Endodermal cell (in vitro differentiated cells): Measurements from ENCODE around the gene MSMB. TPM values are rescaled to one million over a fixed set of nuclear protein-coding genes. Genes with fewer than 3 reads are reported as not detected.
"Not testable (repeated sequence)": the region's sequence is repeated elsewhere in the genome, so short reads cannot be mapped to it uniquely, and the experiment has no call there.

ENCODE experiments used
- DNase-seq: peaks from one replicate; pipeline ENCODE4 v3.0.0-alpha.2; 2017
- H3K27ac ChIP-seq: 2 replicates; pipeline ENCODE4 v1.5.1; 2013; ENCODE audit warnings: mild to moderate bottlenecking, low read depth, low read length, moderate library complexity
- H3K27me3 ChIP-seq: 2 replicates; pipeline ENCODE4 v1.6.1; 2013; ENCODE audit warnings: mild to moderate bottlenecking, low read length, moderate library complexity; ENCODE audit not compliant: insufficient read depth, control insufficient read depth, poor library complexity, severe bottlenecking
- H3K36me3 ChIP-seq: 2 replicates; pipeline ENCODE4 v1.7.0; 2013; ENCODE audit warnings: mild to moderate bottlenecking, low read length, moderate library complexity; ENCODE audit not compliant: control insufficient read depth, insufficient read depth
- H3K4me1 ChIP-seq: one replicate; pipeline ENCODE4 v1.7.0; 2013; ENCODE audit warnings: low read length; ENCODE audit not compliant: control insufficient read depth, insufficient read depth
- H3K4me3 ChIP-seq: 2 replicates; pipeline ENCODE4 v1.5.1; 2013; ENCODE audit warnings: mild to moderate bottlenecking, low read length, moderate library complexity
- H3K9ac ChIP-seq: 2 replicates; pipeline ENCODE4 v1.6.1; 2013; ENCODE audit warnings: mild to moderate bottlenecking, low read length, moderate library complexity; ENCODE audit not compliant: poor library complexity, severe bottlenecking; ENCODE audit errors: extremely low read depth
- H3K9me3 ChIP-seq: 2 replicates; pipeline ENCODE4 v1.6.1; 2013; ENCODE audit warnings: mild to moderate bottlenecking, low read length, moderate library complexity; ENCODE audit not compliant: control insufficient read depth
- H3K27ac Mint-ChIP-seq: 2 replicates; pipeline ENCODE4 v1.8.0; 2020; ENCODE audit warnings: mixed read lengths
- H3K27me3 Mint-ChIP-seq: 2 replicates; pipeline ENCODE4 v1.8.0; 2021; ENCODE audit warnings: mild to moderate bottlenecking, mixed read lengths; ENCODE audit not compliant: insufficient read depth
- H3K36me3 Mint-ChIP-seq: 2 replicates; pipeline ENCODE4 v1.8.0; 2020; ENCODE audit warnings: low read depth, mixed read lengths
- H3K4me1 Mint-ChIP-seq: 2 replicates; pipeline ENCODE4 v1.8.0; 2020; ENCODE audit warnings: mixed read lengths
- H3K4me3 Mint-ChIP-seq: 2 replicates; pipeline ENCODE4 v1.8.0; 2020; ENCODE audit warnings: mild to moderate bottlenecking, moderate library complexity, mixed read lengths
- H3K9me3 Mint-ChIP-seq: 2 replicates; pipeline ENCODE4 v1.8.0; 2020; ENCODE audit warnings: mild to moderate bottlenecking, mixed read lengths
- CTCF ChIP-seq: fragments of 200-600 bp; sonication (generic); conservative IDR thresholded peaks from 2 replicates; pipeline ENCODE4 v1.5.0; 2021; ENCODE audit warnings: antibody characterized with exemption, mild to moderate bottlenecking
- WGBS, 2 experiments: methylation state at CpG; one replicate each; pipeline versions ENCODE4 v1.1.5 to v1.1.7; 2013; ENCODE audit warnings: missing lambda C conversion rate in 2 of 2, mixed read lengths in 1 of 2; ENCODE audit not compliant: insufficient coverage in 1 of 2, insufficient read length in 1 of 2; 5-methylcytosine and 5-hydroxymethylcytosine counted together
- total RNA-seq, 2 donors: library from RNA; stranded (reverse); fragmentation: NEBNext Ultra II Directional in 1 of 2; extraction: Animal tissue kit (Norgen Biotek cat#: 25700) in 1 of 2; gene quantifications; 2 replicates in 1 of 2; 3 replicates in 1 of 2; pipeline ENCODE4 v1.2.1, GENCODE V29; 2021

Gene MSMB
- total RNA-seq, 2 donors from 2014 or later: 2.4 to 2.9 TPM

GRCh38 chr10:46001187-46001756 is 44.8 kb downstream of the MSMB start:
- no peak overlapping the region for H3K9ac ChIP-seq
- no peak for TF ChIP-seq CTCF
- H3K9me3 ChIP-seq: peaks cover 28% of the 10 kb centered on the region
- no peak overlapping the region for H3K4me3 ChIP-seq
- no peaks in the 10 kb centered on the region for H3K4me1 ChIP-seq
- H3K36me3 ChIP-seq: peaks cover 94% of the 10 kb centered on the region
- H3K27me3 ChIP-seq: no peaks in the 10 kb centered on the region
- DNase-seq: no peak
- WGBS, 2 experiments: 94 to 100% methylated on average over 3 to 5 of the region's 5 CpGs
- no peak overlapping the region for H3K27ac ChIP-seq
- H3K4me3 Mint-ChIP-seq: no peak overlapping the region
- H3K27ac Mint-ChIP-seq: no peak overlapping the region
- peaks cover 84% of the 10 kb centered on the region for H3K36me3 Mint-ChIP-seq
- H3K27me3 Mint-ChIP-seq: no peaks in the 10 kb centered on the region
- H3K4me1 Mint-ChIP-seq: peaks cover 1% of the 10 kb centered on the region
- H3K9me3 Mint-ChIP-seq: peaks cover 19% of the 10 kb centered on the region

GRCh38 chr10:46000538-46000937 is 45.5 kb downstream of the MSMB start:
- H3K27ac ChIP-seq: no peak overlapping the region
- H3K4me1 Mint-ChIP-seq: peaks cover 1% of the 10 kb centered on the region
- H3K4me3 Mint-ChIP-seq: no peak overlapping the region
- H3K27me3 Mint-ChIP-seq: no peaks in the 10 kb centered on the region
- no peak overlapping the region for H3K9ac ChIP-seq
- no peak overlapping the region for H3K27ac Mint-ChIP-seq
- H3K27me3 ChIP-seq: no peaks in the 10 kb centered on the region
- peaks cover 28% of the 10 kb centered on the region for H3K9me3 ChIP-seq
- H3K9me3 Mint-ChIP-seq: peaks cover 19% of the 10 kb centered on the region
- no peaks in the 10 kb centered on the region for H3K4me1 ChIP-seq
- peaks cover 80% of the 10 kb centered on the region for H3K36me3 Mint-ChIP-seq
- TF ChIP-seq CTCF: no peak
- no peak for DNase-seq
- 92 to 100% methylated on average over 1 of the region's 1 CpG for WGBS, 2 experiments
- H3K36me3 ChIP-seq: peaks cover 87% of the 10 kb centered on the region
- no peak overlapping the region for H3K4me3 ChIP-seq

- Histone ChIP-seq H3K9me3 (peaks cover 28% of the 10 kb centered on the region), H3K36me3 (peaks cover 81% of the 10 kb centered on the region)
- H3K4me3 Mint-ChIP-seq, H3K9ac ChIP-seq, H3K4me3 ChIP-seq, H3K27ac ChIP-seq, H3K4me1 Mint-ChIP-seq, H3K27ac Mint-ChIP-seq, H3K27me3 ChIP-seq, DNase-seq, H3K27me3 Mint-ChIP-seq, H3K4me1 ChIP-seq: not testable (repeated sequence)
- Mint-ChIP-seq H3K9me3 (peaks cover 19% of the 10 kb centered on the region), H3K36me3 (peaks cover 76% of the 10 kb centered on the region)
- WGBS, 2 experiments: 96 to 98% methylated on average over 5 of the region's 5 CpGs
Observed at GRCh38 chr10:45999955-46000354, 46.1 kb downstream of the MSMB start.
